IMR-90 (cell line): ENCODE results near the gene RPS25. TPM values are rescaled to one million over a fixed set of nuclear protein-coding genes. Genes with fewer than 3 reads are reported as not detected.

Experiments
- ATAC-seq: fragments of 200-7000 bp; cut with Tn5 transposase; 2 replicates; pipeline ENCODE4 v1.9.1; 2020; ENCODE audit warnings: low read depth, mild to moderate bottlenecking, moderate library complexity
- BruUV-seq: library from RNA; stranded (reverse); fragments of 400-500 nt; replicated peaks from 2 replicates; lab custom pipeline; 2021; lab: Mats Ljungman, UMichigan
- CTCF ChIA-PET: fragments of 300-600 bp; formaldehyde crosslinking; extraction: SDS; loops from one replicate; lab custom pipeline; 2021; ENCODE audit warnings: antibody characterized with exemption; lab: Yijun Ruan, JAX
- POLR2A ChIA-PET: fragments of 300-600 bp; sonication (Branson Sonifier 250); formaldehyde crosslinking; loops from one replicate; lab custom pipeline; 2022; ENCODE audit warnings: antibody characterized with exemption; ENCODE audit not compliant: unreplicated experiment; lab: Charles Lee
- DNase-seq: peaks from one replicate; pipeline ENCODE4 v3.0.0; 2013
- H2AFZ ChIP-seq: replicated peaks from 2 replicates; pipeline ENCODE3; 2013; ENCODE audit warnings: low read length, mild to moderate bottlenecking; ENCODE audit not compliant: poor library complexity
- H2AK5ac ChIP-seq: 2 replicates; pipeline ENCODE4 v1.6.1; 2013; ENCODE audit warnings: low read depth, low read length, inconsistent platforms
- H2AK9ac ChIP-seq: replicated peaks from 2 replicates; pipeline ENCODE3; 2013; ENCODE audit warnings: mild to moderate bottlenecking, low read depth, low read length, moderate library complexity; ENCODE audit not compliant: poor library complexity
- H2BK120ac ChIP-seq: 2 replicates; pipeline ENCODE4 v1.6.1; 2013; ENCODE audit warnings: low read depth, low read length, inconsistent platforms
- H2BK15ac ChIP-seq: 3 replicates; pipeline ENCODE4 v1.6.1; 2013; ENCODE audit warnings: low read depth, low read length, inconsistent platforms
- H2BK20ac ChIP-seq: 2 replicates; pipeline ENCODE4 v1.6.1; 2013; ENCODE audit warnings: low read depth, mild to moderate bottlenecking, inconsistent platforms, low read length, moderate library complexity
- H2BK5ac ChIP-seq: 2 replicates; pipeline ENCODE4 v1.6.1; 2013; ENCODE audit warnings: mild to moderate bottlenecking, low read depth, low read length, inconsistent platforms; ENCODE audit not compliant: poor library complexity, severe bottlenecking
- H3K14ac ChIP-seq: replicated peaks from 2 replicates; pipeline ENCODE4 v1.6.1; 2013; ENCODE audit warnings: low read depth, low read length, inconsistent platforms
- H3K18ac ChIP-seq: 2 replicates; pipeline ENCODE4 v1.6.1; 2013; ENCODE audit warnings: low read depth, low read length, control low read depth
- H3K23ac ChIP-seq: 2 replicates; pipeline ENCODE4 v1.6.1; 2013; ENCODE audit warnings: low read depth, low read length, inconsistent platforms
- H3K27ac ChIP-seq: 2 replicates; pipeline ENCODE4 v1.5.1; 2013; ENCODE audit warnings: mild to moderate bottlenecking, control low read depth, low read length; ENCODE audit not compliant: insufficient read depth
- H3K27me3 ChIP-seq: 2 replicates; pipeline ENCODE4 v1.6.1; 2013; ENCODE audit warnings: low read length; ENCODE audit not compliant: control insufficient read depth, insufficient read depth
- H3K36me3 ChIP-seq: 2 replicates; pipeline ENCODE4 v1.6.1; 2013; ENCODE audit warnings: low read length, mixed read lengths; ENCODE audit not compliant: control insufficient read depth, insufficient read depth
- H3K4ac ChIP-seq: 2 replicates; pipeline ENCODE4 v1.6.1; 2013; ENCODE audit warnings: low read depth, low read length, inconsistent platforms
- H3K4me1 ChIP-seq: 2 replicates; pipeline ENCODE4 v1.6.1; 2013; ENCODE audit warnings: low read length, mixed read lengths; ENCODE audit not compliant: control insufficient read depth, insufficient read depth
- H3K4me2 ChIP-seq: 2 replicates; pipeline ENCODE4 v1.6.1; 2013; ENCODE audit warnings: low read depth, mild to moderate bottlenecking, control low read depth, low read length, moderate library complexity
- H3K4me3 ChIP-seq: 2 replicates; pipeline ENCODE4 v1.5.1; 2013; ENCODE audit warnings: low read depth, mild to moderate bottlenecking, control low read depth, low read length, moderate library complexity; ENCODE audit not compliant: insufficient read depth
- H3K56ac ChIP-seq: 2 replicates; pipeline ENCODE4 v1.6.1; 2013; ENCODE audit warnings: low read length, inconsistent platforms; ENCODE audit not compliant: insufficient read depth; ENCODE audit errors: extremely low read depth
- H3K79me1 ChIP-seq, 2 experiments: 2 replicates each; pipeline ENCODE4 v1.6.1; 2013; ENCODE audit warnings: low read length in 2 of 2, inconsistent platforms in 1 of 2, low read depth in 1 of 2
- H3K9ac ChIP-seq: 2 replicates; pipeline ENCODE4 v1.6.1; 2013; ENCODE audit warnings: low read depth, low read length, control low read depth
- H3K9me1 ChIP-seq: 2 replicates; pipeline ENCODE4 v1.6.1; 2013; ENCODE audit warnings: low read length, inconsistent platforms; ENCODE audit not compliant: insufficient read depth
- H3K9me3 ChIP-seq: 2 replicates; pipeline ENCODE4 v1.6.1; 2013; ENCODE audit warnings: low read length; ENCODE audit not compliant: control insufficient read depth, insufficient read depth
- H4K20me1 ChIP-seq: 2 replicates; pipeline ENCODE4 v1.6.1; 2013; ENCODE audit warnings: low read length, inconsistent platforms; ENCODE audit not compliant: insufficient read depth
- H4K5ac ChIP-seq: 2 replicates; pipeline ENCODE4 v1.6.1; 2013; ENCODE audit warnings: mild to moderate bottlenecking, low read depth, low read length, control low read depth
- H4K8ac ChIP-seq, 2 experiments: 2 replicates each; pipeline ENCODE4 v1.6.1; 2013; ENCODE audit warnings: low read depth in 2 of 2, low read length in 2 of 2, control low read depth in 1 of 2, inconsistent platforms in 1 of 2
- H4K91ac ChIP-seq: 2 replicates; pipeline ENCODE4 v1.6.1; 2013; ENCODE audit warnings: low read depth, low read length, inconsistent platforms; ENCODE audit not compliant: insufficient read depth
- CHD1 ChIP-seq: IDR thresholded peaks from 2 replicates; pipeline ENCODE4 v1.6.1; 2012; ENCODE audit warnings: low read depth, low read length, improper control_type of control experiment
- MAZ ChIP-seq: IDR thresholded peaks from 2 replicates; pipeline ENCODE4 v1.6.1; 2012; ENCODE audit warnings: low read depth, mild to moderate bottlenecking, low read length, improper control_type of control experiment, moderate library complexity, borderline replicate concordance
- MXI1 ChIP-seq: IDR thresholded peaks from 2 replicates; pipeline ENCODE4 v1.6.1; 2012; ENCODE audit warnings: low read depth, mild to moderate bottlenecking, low read length, moderate library complexity, borderline replicate concordance
- RAD21 ChIP-seq: IDR thresholded peaks from 2 replicates; pipeline ENCODE4 v1.6.1; 2012; ENCODE audit warnings: low read length, improper control_type of control experiment
- RFX5 ChIP-seq: IDR thresholded peaks from 2 replicates; pipeline ENCODE4 v1.8.0; 2012; ENCODE audit warnings: low read depth, mild to moderate bottlenecking, low read length, moderate library complexity
- WGBS, 2 experiments: methylation state at CpG; one replicate each; pipeline versions ENCODE4 v1.1.5 to v1.1.7; 2013; ENCODE audit warnings: missing lambda C conversion rate in 2 of 2; ENCODE audit not compliant: insufficient read length in 1 of 2; ENCODE audit errors: extremely low coverage in 2 of 2; 5-methylcytosine and 5-hydroxymethylcytosine counted together
- dilution Hi-C: fragments of 300-500 bp; cut with HindIII; formaldehyde crosslinking; loops from one replicate; pipeline ENCODE4 v1.14.3; 2018; ENCODE audit warnings: low sequenced_read_pairs; ENCODE audit not compliant: unreplicated experiment
- in situ Hi-C: fragments of 300-500 bp; cut with MboI; formaldehyde crosslinking; loops from 3 replicates; pipeline ENCODE4 v1.14.3; 2019; ENCODE audit warnings: low sequenced_read_pairs, inconsistent platforms, mixed read lengths
- intact Hi-C: fragments of 100-400 bp; cut with micrococcal nuclease; formaldehyde crosslinking; loops from 2 replicates; pipeline ENCODE4 v1.10.0; 2022
- polyA plus RNA-seq, 3 experiments: library from polyadenylated mRNA; depleted of rRNA; stranded (reverse); fragments of >200 nt; gene quantifications; 2 replicates each; pipeline ENCODE4 v1.2.3, GENCODE V29; 2012; ENCODE audit warnings: low replicate concordance in 1 of 3
- total RNA-seq: library from RNA; depleted of rRNA; stranded (reverse); fragments of >200 nt; gene quantifications from 2 replicates; pipeline ENCODE4 v1.2.3, GENCODE V29; 2012

The RPS25 gene
- total and polyA plus RNA-seq, 2 of the 4 experiments (the other 2 are of a cell fraction): 727 to 905 TPM

GRCh38 chr11:119028346-119029068 lies 10.4 kb upstream of the RPS25 start:
- Histone ChIP-seq H3K4me2 (no peak overlapping the region), H3K9me3 (no peaks in the 10 kb centered on the region), H3K36me3 (peaks cover 17% of the 10 kb centered on the region), H3K18ac (no peak overlapping the region), H2BK20ac (no peak overlapping the region), H2BK5ac (no peak overlapping the region), H3K9ac (no peak overlapping the region), H3K79me1 (peaks cover 10 to 29% of the 10 kb centered on the region in 2 experiments; a peak in 3 of 4 replicates), H3K27ac (no peak overlapping the region), H3K14ac (no peak overlapping the region), H3K27me3 (no peaks in the 10 kb centered on the region), H3K4ac (no peak overlapping the region), H2BK15ac (no peak overlapping the region), H4K20me1 (no peaks in the 10 kb centered on the region; the same call in 1 of the 2 replicates), H4K91ac (no peak overlapping the region), H2AK9ac (peak overlapping the region; percentile 7), H2AK5ac (no peak overlapping the region), H2AFZ (no peak overlapping the region), H3K56ac (no peak overlapping the region), H4K5ac (no peak overlapping the region), H3K4me1 (no peaks in the 10 kb centered on the region), H2BK120ac (no peak overlapping the region), H3K23ac (no peak overlapping the region), H4K8ac (no peak overlapping the region), H3K4me3 (no peak overlapping the region), H3K9me1 (no peaks in the 10 kb centered on the region; the same call in 1 of the 2 replicates)
- ChIA-PET POLR2A (no interaction called here), CTCF (no interaction called here)
- in situ Hi-C loops (no loop called here), dilution Hi-C loops (no loop called here), intact Hi-C loops (no loop called here)
- ATAC-seq (no peak), DNase-seq (no peak)
- no TSS peak for BruUV-seq
- 87% methylated on average over 6 of the region's 9 CpGs; no CpG with 5 or more reads in 1 of the 2 experiments for WGBS, 2 experiments
- TF ChIP-seq RAD21 (no peak), CHD1 (no peak), MXI1 (no peak), MAZ (no peak), RFX5 (no peak)
